B cell (primary cell): ENCODE measurements around the gene MAPK7. TPM values are rescaled to one million over a fixed set of nuclear protein-coding genes. Genes with fewer than 3 reads are reported as not detected.

Experiments used
- ATAC-seq: fragments of 200-7000 bp; cut with Tn5 transposase; one replicate; pipeline ENCODE4 v1.10.0; 2021; ENCODE audit warnings: low read depth, mild to moderate bottlenecking, moderate number of reproducible peaks, moderate library complexity
- CTCF ChIA-PET: fragments of 350-600 bp; sonication (Branson Sonifier 250); formaldehyde crosslinking; loops from one replicate; lab custom pipeline; 2021; ENCODE audit warnings: antibody characterized with exemption, inconsistent platforms; lab: Charles Lee
- POLR2A ChIA-PET: fragments of 350-600 bp; sonication (Branson Sonifier 250); formaldehyde crosslinking; loops from one replicate; lab custom pipeline; 2021; ENCODE audit warnings: antibody characterized with exemption; lab: Charles Lee
- DNase-seq: peaks from one replicate; pipeline ENCODE4 v3.0.0; 2013
- H2AFZ ChIP-seq: 2 replicates; pipeline ENCODE4 v1.6.1; 2012; ENCODE audit warnings: mild to moderate bottlenecking, low read depth, low read length; ENCODE audit not compliant: insufficient read depth, poor library complexity, severe bottlenecking
- H3K27ac ChIP-seq, 2 donors: 1 replicate in 1 of 2; 2 replicates in 1 of 2; pipeline ENCODE4 v1.5.1; 2012 to 2013; ENCODE audit warnings: low read length in 2 of 2, mild to moderate bottlenecking in 2 of 2, moderate library complexity in 1 of 2
- H3K27me3 ChIP-seq, 4 experiments: fragments of 200-600 bp in 1 of 4; sonication (generic) in 1 of 4; replicated peaks in 1 of 4; 1 replicate in 2 of 4; 2 replicates in 2 of 4; pipeline versions ENCODE4 v1.6.1 to v1.7.0; 2013 to 2016; ENCODE audit warnings: low read length in 3 of 4, mild to moderate bottlenecking in 2 of 4, mixed read lengths in 1 of 4, moderate library complexity in 1 of 4; ENCODE audit not compliant: insufficient read depth in 4 of 4, control insufficient read depth in 3 of 4; ENCODE audit errors: control extremely low read depth in 1 of 4
- H3K36me3 ChIP-seq, 2 experiments: replicated peaks in 1 of 2; 1 replicate in 1 of 2; 2 replicates in 1 of 2; pipeline versions ENCODE4 v1.6.1 to v1.7.1; 2013; ENCODE audit warnings: low read length in 1 of 2; ENCODE audit not compliant: insufficient read depth in 2 of 2, control insufficient read depth in 1 of 2; ENCODE audit errors: control extremely low read depth in 1 of 2, extremely low read depth in 1 of 2
- H3K4me1 ChIP-seq, 2 donors: fragments of 200-600 bp in 1 of 2; sonication (generic) in 1 of 2; 1 replicate in 1 of 2; 2 replicates in 1 of 2; pipeline versions ENCODE4 v1.5.1 to v1.6.1; 2013 to 2017; ENCODE audit warnings: low read length in 2 of 2; ENCODE audit not compliant: control insufficient read depth in 2 of 2, insufficient read depth in 2 of 2
- H3K4me2 ChIP-seq: replicated peaks from 2 replicates; pipeline ENCODE3; 2012; ENCODE audit warnings: mild to moderate bottlenecking, low read depth, low read length; ENCODE audit not compliant: poor library complexity, severe bottlenecking
- H3K4me3 ChIP-seq, 5 experiments: fragments of 200-600 bp in 1 of 5; sonication (generic) in 1 of 5; 1 replicate in 3 of 5; 2 replicates in 2 of 5; pipeline versions ENCODE4 v1.5.1 to v1.7.0; 2011 to 2016; ENCODE audit warnings: low read length in 4 of 5, mild to moderate bottlenecking in 4 of 5, low read depth in 2 of 5, control low read depth in 1 of 5, moderate library complexity in 1 of 5; ENCODE audit not compliant: insufficient read depth in 1 of 5; ENCODE audit errors: control extremely low read depth in 1 of 5, extremely low read depth in 1 of 5
- H3K79me2 ChIP-seq: fragments of 200-600 bp; sonication (generic); one replicate; pipeline ENCODE4 v1.6.0; 2016; ENCODE audit warnings: low read length; ENCODE audit not compliant: control insufficient read depth, insufficient read depth
- H3K9ac ChIP-seq: fragments of 200-600 bp; sonication (generic); 2 replicates; pipeline ENCODE4 v1.6.1; 2017; ENCODE audit warnings: mild to moderate bottlenecking, low read length, moderate library complexity
- H3K9me3 ChIP-seq, 3 donors: one replicate each; pipeline versions ENCODE4 v1.6.1 to v1.7.1; 2013; ENCODE audit warnings: low read length in 2 of 3; ENCODE audit not compliant: control insufficient read depth in 2 of 3, insufficient read depth in 1 of 3; ENCODE audit errors: control extremely low read depth in 1 of 3
- H4K20me1 ChIP-seq: 2 replicates; pipeline ENCODE4 v1.6.0; 2012; ENCODE audit warnings: mild to moderate bottlenecking, low read length; ENCODE audit not compliant: insufficient read depth, control insufficient read depth, poor library complexity, severe bottlenecking
- H3K27ac Mint-ChIP-seq: one replicate; pipeline ENCODE4 v1.8.0; 2021; ENCODE audit warnings: mixed read lengths
- H3K27me3 Mint-ChIP-seq: one replicate; pipeline ENCODE4 v1.8.0; 2021; ENCODE audit warnings: mixed read lengths
- H3K4me1 Mint-ChIP-seq: one replicate; pipeline ENCODE4 v1.8.0; 2021; ENCODE audit warnings: mixed read lengths
- H3K4me3 Mint-ChIP-seq: one replicate; pipeline ENCODE4 v1.8.0; 2021; ENCODE audit warnings: mixed read lengths
- H3K9me3 Mint-ChIP-seq: one replicate; pipeline ENCODE4 v1.8.0; 2022; ENCODE audit warnings: mixed read lengths; ENCODE audit not compliant: insufficient read depth
- EZH2 ChIP-seq: IDR thresholded peaks from 2 replicates; pipeline ENCODE4 v1.6.1; 2012; ENCODE audit warnings: borderline replicate concordance, low read depth, mild to moderate bottlenecking, moderate library complexity, low read length; ENCODE audit not compliant: insufficient read depth, poor library complexity, severe bottlenecking
- WGBS: methylation state at CpG from one replicate; pipeline ENCODE4 v1.1.5; 2013; ENCODE audit warnings: missing lambda C conversion rate; ENCODE audit not compliant: insufficient coverage; 5-methylcytosine and 5-hydroxymethylcytosine counted together
- intact Hi-C: fragments of 100-400 bp; cut with micrococcal nuclease; formaldehyde crosslinking; loops from one replicate; pipeline ENCODE4 v1.10.0; 2022
- polyA plus RNA-seq: library from polyadenylated mRNA; depleted of rRNA; stranded (reverse); fragments of >200 nt; gene quantifications from 2 replicates; pipeline ENCODE4 v1.2.3, GENCODE V29; 2012
- total RNA-seq, 2 donors: library from RNA; stranded (reverse); fragments of 120-200 nt in 1 of 2; gene quantifications; 1 replicate in 1 of 2; 2 replicates in 1 of 2; pipeline versions ENCODE4 v1.2.3 to v1.2.4, GENCODE V29; 2013 to 2022
- TF ChIP-seq, protein P1 (sequence below): fragments of 200-600 bp; IDR thresholded peaks from one replicate; pipeline ENCODE4 v1.8.0; 2022; ENCODE audit warnings: antibody characterized with exemption, mild to moderate bottlenecking

The MAPK7 gene
- total and polyA plus RNA-seq, 2 donors (not counting 1 experiment from before 2014, with no cell fraction given) = 30.0 to 34.0 TPM

DNA sequence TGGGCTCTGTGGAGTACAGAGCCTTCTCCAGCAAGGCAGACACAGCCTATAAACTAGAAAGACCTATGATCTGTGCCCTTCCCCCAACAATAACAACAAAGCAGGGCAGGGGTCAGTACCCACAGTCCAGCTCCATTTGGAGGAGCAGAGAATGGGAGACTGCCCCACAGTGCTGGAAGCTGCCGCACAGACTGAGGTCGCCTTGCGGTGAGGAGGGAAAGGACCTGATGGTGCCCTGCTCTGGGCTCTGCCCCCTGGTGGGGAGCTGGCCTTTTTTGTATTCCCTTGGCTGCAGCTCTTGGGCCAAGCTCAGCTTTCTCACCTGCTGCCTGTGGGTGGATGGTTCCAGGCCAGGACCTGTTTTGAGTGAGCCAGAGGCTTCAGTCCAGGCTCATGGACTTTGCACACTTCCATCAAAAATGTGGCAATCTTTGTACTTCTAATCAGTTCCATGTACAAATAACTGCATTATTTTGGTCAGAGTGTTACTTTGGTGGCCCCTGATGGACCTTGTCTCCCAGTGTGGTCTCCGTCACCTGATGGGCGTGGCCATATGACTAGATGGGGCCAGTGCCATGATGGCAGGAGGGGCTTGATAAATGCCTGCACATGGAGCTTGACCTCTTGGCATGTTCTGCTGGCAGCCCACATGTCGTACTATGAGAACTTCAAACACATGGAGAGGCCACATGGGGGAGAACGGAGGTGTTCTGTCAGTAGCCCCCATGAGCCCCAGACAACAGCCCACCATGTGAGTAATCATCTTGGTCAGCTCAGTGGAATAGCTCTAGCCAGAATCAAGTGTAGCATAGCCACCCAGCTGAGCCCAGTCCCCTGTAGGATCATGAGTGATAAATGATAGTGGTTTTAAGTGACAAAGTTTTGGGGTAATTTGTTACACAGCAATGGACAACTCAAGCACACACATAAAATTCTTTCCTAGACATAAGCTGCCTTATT is 40.0 kb upstream of the MAPK7 start:
- CTCF ChIA-PET = interaction anchor here (0.7 to 3.9 kb wide), 27 partner anchors 9 to 149 kb away, joined by 3 to 37 read pairs (median 7); partner anchors contain the start of genes B9D1 and MAPK7
- WGBS = 59% methylated on average over 7 of the region's 7 CpGs
- H3K4me2 ChIP-seq = no peak overlapping the region

More for the DNA sequence above, 40.0 kb upstream of the MAPK7 start:
- Mint-ChIP-seq H3K9me3 (no peaks in the 10 kb centered on the region), H3K27ac (no peak overlapping the region), H3K27me3 (peaks cover 15% of the 10 kb centered on the region), H3K4me1 (no peaks in the 10 kb centered on the region), H3K4me3 (no peak overlapping the region)
- Histone ChIP-seq H4K20me1 (no peaks in the 10 kb centered on the region), H3K4me3 (no peak overlapping the region), H3K9me3 (no peaks in the 10 kb centered on the region), H3K27ac (no peak overlapping the region), H3K36me3 (no peaks in the 10 kb centered on the region), H3K79me2 (no peaks in the 10 kb centered on the region), H3K27me3 (peaks cover 0 to 3% (median 0%) of the 10 kb centered on the region in 4 experiments), H3K9ac (no peak overlapping the region), H3K4me1 (peaks cover 0 to 3% of the 10 kb centered on the region in 2 donors), H2AFZ (no peak overlapping the region)
- intact Hi-C loops = loop anchor here (1.0 kb wide), 2 partner anchors 21 to 32 kb away; no protein-coding TSS in a partner anchor
- DNase-seq (peak; percentile 86), ATAC-seq (peak; percentile 98)
- POLR2A ChIA-PET = no interaction called here
- TF ChIP-seq, protein P1, sequence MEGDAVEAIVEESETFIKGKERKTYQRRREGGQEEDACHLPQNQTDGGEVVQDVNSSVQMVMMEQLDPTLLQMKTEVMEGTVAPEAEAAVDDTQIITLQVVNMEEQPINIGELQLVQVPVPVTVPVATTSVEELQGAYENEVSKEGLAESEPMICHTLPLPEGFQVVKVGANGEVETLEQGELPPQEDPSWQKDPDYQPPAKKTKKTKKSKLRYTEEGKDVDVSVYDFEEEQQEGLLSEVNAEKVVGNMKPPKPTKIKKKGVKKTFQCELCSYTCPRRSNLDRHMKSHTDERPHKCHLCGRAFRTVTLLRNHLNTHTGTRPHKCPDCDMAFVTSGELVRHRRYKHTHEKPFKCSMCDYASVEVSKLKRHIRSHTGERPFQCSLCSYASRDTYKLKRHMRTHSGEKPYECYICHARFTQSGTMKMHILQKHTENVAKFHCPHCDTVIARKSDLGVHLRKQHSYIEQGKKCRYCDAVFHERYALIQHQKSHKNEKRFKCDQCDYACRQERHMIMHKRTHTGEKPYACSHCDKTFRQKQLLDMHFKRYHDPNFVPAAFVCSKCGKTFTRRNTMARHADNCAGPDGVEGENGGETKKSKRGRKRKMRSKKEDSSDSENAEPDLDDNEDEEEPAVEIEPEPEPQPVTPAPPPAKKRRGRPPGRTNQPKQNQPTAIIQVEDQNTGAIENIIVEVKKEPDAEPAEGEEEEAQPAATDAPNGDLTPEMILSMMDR = peak; percentile 88
- no peak for TF ChIP-seq EZH2
